HG03103 (cell line): ENCODE data around the gene ZNF277.
"Not testable (repeated sequence)": the region's sequence is repeated elsewhere in the genome, so short reads cannot be mapped to it uniquely, and the experiment has no call there.

Source experiments
- ATAC-seq: cut with Tn5 transposase; IDR thresholded peaks from one replicate; pipeline ENCODE4 v1.9.1; 2021; ENCODE audit warnings: low read depth; ENCODE audit not compliant: unreplicated experiment

The ZNF277 gene

DNA sequence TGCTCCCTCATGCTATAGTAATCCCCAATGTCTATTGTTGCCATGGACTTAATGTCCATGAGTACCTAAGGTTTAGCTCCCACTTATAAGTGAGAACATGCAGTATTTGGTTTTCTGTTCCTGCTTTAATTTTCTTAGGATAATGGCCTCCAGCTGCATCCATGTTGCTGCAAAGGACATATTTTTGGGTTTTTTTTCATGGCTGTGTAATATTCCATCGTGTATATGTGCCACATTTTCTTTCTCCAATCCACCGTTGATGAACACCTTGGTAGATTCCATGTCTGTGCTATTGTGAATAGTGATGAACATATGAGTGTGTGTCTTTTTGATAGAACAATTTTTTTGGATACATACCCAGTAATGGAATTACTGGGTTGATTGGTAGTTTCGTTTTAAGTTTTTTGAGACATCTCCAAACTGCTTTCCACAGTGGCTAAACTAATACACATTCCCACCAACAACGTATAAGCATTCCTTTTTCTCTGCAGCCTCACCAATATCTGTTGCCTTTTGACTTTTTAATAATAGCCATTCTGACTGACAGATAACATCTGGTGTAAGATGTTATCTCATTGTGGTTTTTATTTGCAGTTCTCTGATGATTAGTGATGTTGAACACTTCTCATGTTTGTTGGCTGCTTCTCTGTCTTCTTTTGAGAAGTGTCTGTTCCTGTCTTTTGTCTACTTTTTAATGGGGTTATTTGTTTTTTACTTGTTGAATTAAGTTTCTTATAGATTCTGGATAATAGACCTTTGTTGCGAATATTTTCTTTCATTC is 175.0 kb downstream of the ZNF277 start:
- no peak for ATAC-seq

DNA sequence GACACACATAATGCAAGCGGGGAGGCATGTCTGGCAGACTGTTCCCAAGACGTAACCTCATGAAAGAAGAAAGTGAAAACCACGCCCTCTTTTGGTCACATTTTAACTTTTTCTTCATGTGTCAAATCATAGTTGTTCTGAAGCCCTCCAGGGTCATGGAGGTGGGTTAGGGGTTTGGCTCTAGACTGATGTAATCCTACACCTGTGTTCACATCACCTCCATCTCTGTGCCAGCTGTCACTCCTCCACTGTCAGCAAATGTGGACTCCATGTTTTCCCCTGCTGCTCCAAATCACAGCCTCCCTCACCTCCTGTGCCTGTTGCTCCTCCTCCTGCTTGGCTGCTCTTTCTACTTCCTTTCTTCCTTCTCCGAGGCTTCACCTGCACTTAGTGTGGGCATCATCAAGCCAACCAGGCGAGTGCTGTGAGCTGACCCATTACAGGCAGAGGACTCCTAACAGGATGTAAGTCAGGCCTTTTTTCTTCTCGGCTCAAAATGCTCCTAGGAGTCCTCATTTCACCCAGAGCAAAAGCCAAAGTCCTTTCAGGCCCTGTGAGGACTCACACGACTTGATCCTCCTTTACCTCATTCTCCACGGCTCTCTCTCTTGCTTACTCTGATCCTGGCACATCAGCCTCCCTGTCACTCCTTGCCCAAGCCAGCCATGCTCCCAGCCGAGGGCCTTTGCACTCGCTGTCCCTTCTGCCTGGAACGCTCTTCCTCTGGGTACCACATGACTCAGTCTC is 177.3 kb downstream of the ZNF277 start:
- ATAC-seq, result no peak

DNA sequence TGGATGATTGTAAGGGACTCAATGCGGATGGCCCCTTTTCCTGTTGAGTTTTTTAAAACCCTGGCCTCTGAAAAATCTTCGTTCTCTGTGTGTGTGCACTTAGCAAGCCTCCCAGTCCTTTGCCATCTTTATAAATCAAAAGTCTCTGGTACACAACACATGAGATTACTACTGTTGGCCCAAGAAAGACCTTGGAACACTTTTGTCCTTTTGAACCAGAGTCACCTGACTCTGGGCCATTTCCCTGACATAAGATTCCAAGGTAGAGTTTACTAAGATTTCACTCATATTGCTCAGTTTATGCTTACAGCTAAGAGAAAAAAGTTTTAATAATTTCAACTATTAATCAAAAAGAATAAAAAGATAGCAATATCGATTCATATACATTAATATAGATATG is 179.0 kb downstream of the ZNF277 start:
- no peak for ATAC-seq

DNA sequence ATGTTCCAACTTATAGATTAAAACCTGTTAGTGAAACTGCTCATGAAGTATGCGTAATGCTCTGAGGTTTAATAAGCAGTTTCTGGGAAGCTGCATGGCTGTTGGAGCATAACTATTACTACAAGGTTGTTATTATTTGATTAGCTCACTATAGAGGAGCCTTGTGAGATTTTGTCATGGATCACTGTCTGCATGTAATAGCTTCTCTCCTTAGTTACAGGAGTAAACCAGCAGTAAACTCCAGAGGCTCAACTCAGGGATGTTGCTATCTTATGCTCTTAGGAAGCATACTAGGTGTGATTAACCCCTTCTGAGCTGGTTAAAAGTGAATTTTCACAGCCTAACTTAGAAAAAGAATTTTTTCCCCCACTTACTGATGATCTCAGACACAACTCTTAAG is 180.1 kb downstream of the ZNF277 start:
- no peak for ATAC-seq

GRCh38 chr7:112390167-112390566 is 183.7 kb downstream of the ZNF277 start:
- ATAC-seq, result no peak

DNA sequence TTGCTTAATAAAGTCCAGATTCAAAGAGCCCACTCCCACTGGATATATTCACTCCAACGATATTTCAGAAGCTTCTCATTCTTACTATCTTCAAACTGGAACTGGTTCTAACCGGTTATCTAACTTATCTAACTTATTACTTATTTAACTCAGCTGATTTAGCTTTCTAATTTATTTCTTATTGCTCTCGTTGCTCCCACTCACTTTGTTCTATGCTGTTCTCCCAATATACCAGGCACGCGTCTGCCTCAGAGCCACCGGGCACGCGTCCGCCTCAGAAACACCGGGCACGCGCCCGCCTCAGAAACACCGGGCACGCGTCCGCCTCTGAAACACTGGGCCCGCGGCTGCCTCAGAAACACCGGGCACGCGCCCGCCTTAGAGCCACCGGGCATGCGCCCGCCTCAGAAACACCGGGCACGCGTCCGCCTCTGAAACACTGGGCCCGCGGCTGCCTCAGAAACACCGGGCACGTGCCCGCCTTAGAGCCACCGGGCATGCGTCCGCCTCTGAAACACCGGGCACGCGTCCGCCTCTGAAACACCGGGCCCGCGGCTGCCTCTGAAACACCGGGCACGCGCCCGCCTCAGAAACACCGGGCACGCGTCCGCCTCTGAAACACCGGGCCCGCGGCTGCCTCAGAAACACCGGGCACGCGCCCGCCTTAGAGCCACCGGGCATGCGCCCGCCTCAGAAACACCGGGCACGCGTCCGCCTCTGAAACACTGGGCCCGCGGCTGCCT is 184.8 kb downstream of the ZNF277 start:
- ATAC-seq, result not testable (repeated sequence)

GRCh38 chr7:112391841-112392286 is 185.4 kb downstream of the ZNF277 start:
- peak; percentile 69 for ATAC-seq
